Measurements from ENCODE around the gene SDR42E2. TPM values are rescaled to one million over a fixed set of nuclear protein-coding genes. Genes with fewer than 3 reads are reported as not detected.
"Not testable (repeated sequence)": the region's sequence is repeated elsewhere in the genome, so short reads cannot be mapped to it uniquely, and the experiment has no call there.

The SDR42E2 gene
- total and polyA plus RNA-seq, 10 of the 15 experiments (the other 5 are each of a cell fraction or from before 2014, with no cell fraction given) = 0.01 to 0.09 (median 0.08) TPM; not detected in 4

DNA sequence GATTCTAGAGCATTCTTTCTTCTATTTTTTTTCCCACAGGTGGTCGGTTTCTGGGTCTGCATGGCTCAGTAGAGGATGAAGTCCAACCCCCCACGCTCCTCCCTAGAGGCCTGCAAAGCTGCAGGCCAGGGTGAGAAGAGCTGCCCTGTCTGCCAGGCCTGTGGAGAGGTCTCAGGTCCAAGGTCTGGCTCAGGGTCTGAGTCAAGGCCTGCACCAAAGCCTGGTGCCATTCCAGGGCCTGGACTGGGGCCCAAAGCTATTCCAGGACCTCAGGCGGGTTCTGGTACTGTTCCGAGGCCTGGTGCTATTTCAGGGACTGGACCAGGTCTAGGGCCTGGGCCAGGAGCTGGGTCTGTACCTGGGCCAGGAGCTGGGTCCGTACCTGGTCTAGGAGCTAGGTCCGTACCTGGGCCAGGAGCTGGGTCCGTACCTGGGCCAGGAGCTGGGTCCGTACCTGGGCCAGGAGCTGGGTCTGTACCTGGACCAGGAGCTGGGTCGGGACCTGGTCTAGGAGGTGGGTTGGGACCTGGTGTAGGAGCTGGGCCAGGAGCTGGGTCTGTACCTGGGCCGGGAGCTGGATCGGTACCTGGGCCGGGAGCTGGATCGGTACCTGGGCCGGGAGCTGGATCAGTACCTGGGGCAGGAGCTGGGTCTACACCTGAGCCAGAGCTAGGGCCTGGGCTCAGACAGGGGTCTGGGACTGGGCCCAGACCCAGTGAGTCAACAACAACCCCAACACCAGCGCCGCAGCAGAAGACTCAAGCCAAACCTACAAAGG is 3.4 kb downstream of the SDR42E2 start (continued):
- TF ChIP-seq, protein P1, sequence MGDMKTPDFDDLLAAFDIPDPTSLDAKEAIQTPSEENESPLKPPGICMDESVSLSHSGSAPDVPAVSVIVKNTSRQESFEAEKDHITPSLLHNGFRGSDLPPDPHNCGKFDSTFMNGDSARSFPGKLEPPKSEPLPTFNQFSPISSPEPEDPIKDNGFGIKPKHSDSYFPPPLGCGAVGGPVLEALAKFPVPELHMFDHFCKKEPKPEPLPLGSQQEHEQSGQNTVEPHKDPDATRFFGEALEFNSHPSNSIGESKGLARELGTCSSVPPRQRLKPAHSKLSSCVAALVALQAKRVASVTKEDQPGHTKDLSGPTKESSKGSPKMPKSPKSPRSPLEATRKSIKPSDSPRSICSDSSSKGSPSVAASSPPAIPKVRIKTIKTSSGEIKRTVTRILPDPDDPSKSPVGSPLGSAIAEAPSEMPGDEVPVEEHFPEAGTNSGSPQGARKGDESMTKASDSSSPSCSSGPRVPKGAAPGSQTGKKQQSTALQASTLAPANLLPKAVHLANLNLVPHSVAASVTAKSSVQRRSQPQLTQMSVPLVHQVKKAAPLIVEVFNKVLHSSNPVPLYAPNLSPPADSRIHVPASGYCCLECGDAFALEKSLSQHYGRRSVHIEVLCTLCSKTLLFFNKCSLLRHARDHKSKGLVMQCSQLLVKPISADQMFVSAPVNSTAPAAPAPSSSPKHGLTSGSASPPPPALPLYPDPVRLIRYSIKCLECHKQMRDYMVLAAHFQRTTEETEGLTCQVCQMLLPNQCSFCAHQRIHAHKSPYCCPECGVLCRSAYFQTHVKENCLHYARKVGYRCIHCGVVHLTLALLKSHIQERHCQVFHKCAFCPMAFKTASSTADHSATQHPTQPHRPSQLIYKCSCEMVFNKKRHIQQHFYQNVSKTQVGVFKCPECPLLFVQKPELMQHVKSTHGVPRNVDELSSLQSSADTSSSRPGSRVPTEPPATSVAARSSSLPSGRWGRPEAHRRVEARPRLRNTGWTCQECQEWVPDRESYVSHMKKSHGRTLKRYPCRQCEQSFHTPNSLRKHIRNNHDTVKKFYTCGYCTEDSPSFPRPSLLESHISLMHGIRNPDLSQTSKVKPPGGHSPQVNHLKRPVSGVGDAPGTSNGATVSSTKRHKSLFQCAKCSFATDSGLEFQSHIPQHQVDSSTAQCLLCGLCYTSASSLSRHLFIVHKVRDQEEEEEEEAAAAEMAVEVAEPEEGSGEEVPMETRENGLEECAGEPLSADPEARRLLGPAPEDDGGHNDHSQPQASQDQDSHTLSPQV (IDR thresholded peaks at IDR 0.05) = no peak
- TF ChIP-seq, protein P2, sequence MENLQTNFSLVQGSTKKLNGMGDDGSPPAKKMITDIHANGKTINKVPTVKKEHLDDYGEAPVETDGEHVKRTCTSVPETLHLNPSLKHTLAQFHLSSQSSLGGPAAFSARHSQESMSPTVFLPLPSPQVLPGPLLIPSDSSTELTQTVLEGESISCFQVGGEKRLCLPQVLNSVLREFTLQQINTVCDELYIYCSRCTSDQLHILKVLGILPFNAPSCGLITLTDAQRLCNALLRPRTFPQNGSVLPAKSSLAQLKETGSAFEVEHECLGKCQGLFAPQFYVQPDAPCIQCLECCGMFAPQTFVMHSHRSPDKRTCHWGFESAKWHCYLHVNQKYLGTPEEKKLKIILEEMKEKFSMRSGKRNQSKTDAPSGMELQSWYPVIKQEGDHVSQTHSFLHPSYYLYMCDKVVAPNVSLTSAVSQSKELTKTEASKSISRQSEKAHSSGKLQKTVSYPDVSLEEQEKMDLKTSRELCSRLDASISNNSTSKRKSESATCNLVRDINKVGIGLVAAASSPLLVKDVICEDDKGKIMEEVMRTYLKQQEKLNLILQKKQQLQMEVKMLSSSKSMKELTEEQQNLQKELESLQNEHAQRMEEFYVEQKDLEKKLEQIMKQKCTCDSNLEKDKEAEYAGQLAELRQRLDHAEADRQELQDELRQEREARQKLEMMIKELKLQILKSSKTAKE (IDR thresholded peaks at IDR 0.05; ENCODE audit: low read depth, poor library complexity, severe bottlenecking) = no peak
- TF ChIP-seq SRF (IDR thresholded peaks at IDR 0.05; ENCODE audit: low read depth in 2 of 2, low read length in 2 of 2) = no peak

DNA sequence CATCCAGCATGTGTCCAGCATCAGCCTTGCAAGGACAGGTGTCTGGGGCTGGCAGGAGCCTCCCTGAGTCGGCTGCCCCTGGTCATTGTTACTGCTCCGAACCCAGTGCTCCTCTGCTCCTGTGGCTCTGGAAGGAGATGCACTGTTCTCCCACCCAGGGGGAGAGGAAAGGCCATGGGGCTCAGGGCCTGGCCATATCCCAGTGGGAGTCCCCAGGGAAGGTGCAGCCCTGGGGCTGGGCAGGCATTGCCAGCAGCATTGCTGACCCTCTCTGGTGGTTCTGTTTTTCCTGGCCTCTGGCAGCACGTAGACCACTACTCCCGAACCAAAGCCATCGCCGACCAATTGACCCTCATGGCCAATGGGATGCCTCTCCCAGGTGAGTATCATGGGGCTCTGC is 9.6 kb downstream of the SDR42E2 start:
- no peak for FAIRE-seq
- 63% methylated on average over 6 of the region's 6 CpGs for WGBS (ENCODE audit: insufficient coverage, insufficient replicate concordance, low lambda C conversion rate, missing lambda C conversion rate)
- no peak for ATAC-seq
- ChIA-PET CTCF (no interaction called here), POLR2A (no interaction called here), SMC1A (ENCODE audit: uncharacterized antibody, unreplicated experiment) (interaction anchor here (0.9 kb wide), 1 partner anchor 15 kb away, joined by 3 read pairs; no protein-coding TSS in a partner anchor), RAD21 (ENCODE audit: unreplicated experiment) (no interaction called here)
- DNase-seq (ENCODE audit: low read depth, low spot score) = no peak
- Histone ChIP-seq H3K79me2 (ENCODE audit: control insufficient read depth, insufficient read depth, low read length) (no peaks in the 10 kb centered on the region), H2AFZ (ENCODE audit: control insufficient read depth, low read depth, low read length) (no peak overlapping the region), H4K20me1 (ENCODE audit: control insufficient read depth, insufficient read depth) (no peaks in the 10 kb centered on the region), H3K36me3 (ENCODE audit: control insufficient read depth in 2 of 2, insufficient read depth in 2 of 2, low read length in 1 of 2) (no peaks in the 10 kb centered on the region), H3K27ac (ENCODE audit: control insufficient read depth, insufficient read depth) (no peak overlapping the region), H3K4me2 (ENCODE audit: control insufficient read depth, insufficient read depth) (no peak overlapping the region), H3K9ac (ENCODE audit: control insufficient read depth, insufficient read depth, low read length) (no peak overlapping the region), H3K4me3 (no peak overlapping the region), H3K4me1 (ENCODE audit: control insufficient read depth, insufficient read depth, low read length) (no peaks in the 10 kb centered on the region), H3K9me3 (replicated peaks; ENCODE audit: control insufficient read depth, insufficient read depth, low read length) (no peaks in the 10 kb centered on the region), H3K27me3 (replicated peaks in 1 of 2; ENCODE audit: control insufficient read depth in 2 of 2, insufficient read depth in 2 of 2, low read length in 1 of 2) (no peaks in the 10 kb centered on the region; a peak in 1 of 4 replicates)
- in situ Hi-C loops (cut with MboI) (no loop called here), intact Hi-C loops (cut with micrococcal nuclease; ENCODE audit: unreplicated experiment) (no loop called here)
- TF ChIP-seq SMAD5 (IDR thresholded peaks at IDR 0.05; ENCODE audit: low read depth) (no peak), FOXK2 (IDR thresholded peaks at IDR 0.05) (no peak), SMAD1 (IDR thresholded peaks at IDR 0.05; ENCODE audit: low read depth, partially characterized antibody) (no peak)
- TF ChIP-seq, protein P3, sequence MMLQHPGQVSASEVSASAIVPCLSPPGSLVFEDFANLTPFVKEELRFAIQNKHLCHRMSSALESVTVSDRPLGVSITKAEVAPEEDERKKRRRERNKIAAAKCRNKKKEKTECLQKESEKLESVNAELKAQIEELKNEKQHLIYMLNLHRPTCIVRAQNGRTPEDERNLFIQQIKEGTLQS (IDR thresholded peaks at IDR 0.05; ENCODE audit: borderline replicate concordance, extremely low read depth, low read depth, low read length) = no peak
- BruUV-seq (replicated peaks) = no TSS peak

DNA sequence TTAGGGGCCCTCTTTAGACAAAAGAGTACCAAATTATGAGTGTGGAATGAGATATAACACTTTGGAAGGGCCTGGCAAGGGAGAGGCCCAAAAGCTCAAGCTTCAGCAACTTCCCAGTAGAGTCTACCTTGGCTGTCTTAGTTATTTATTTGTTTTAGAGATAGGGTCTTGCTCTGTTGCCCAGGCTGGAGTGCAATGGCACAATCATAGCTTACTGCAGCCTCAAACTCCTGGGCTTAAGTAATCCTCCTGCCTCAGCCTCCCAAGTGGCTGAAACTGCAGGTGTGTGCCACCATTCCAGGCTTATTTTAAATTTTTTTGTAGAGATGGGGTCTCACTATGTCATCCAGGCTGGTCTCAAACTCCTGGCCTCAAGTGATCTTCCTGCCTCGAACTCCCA is 10.3 kb downstream of the SDR42E2 start:
- intact Hi-C loops (cut with micrococcal nuclease; ENCODE audit: unreplicated experiment); H3K27me3 ChIP-seq (replicated peaks in 1 of 2; ENCODE audit: control insufficient read depth in 2 of 2, insufficient read depth in 2 of 2, low read length in 1 of 2); H3K36me3 ChIP-seq (ENCODE audit: control insufficient read depth in 2 of 2, insufficient read depth in 2 of 2, low read length in 1 of 2); H4K20me1 ChIP-seq (ENCODE audit: control insufficient read depth, insufficient read depth); H3K9ac ChIP-seq (ENCODE audit: control insufficient read depth, insufficient read depth, low read length); DNase-seq (ENCODE audit: low read depth, low spot score); RAD21 ChIA-PET (ENCODE audit: unreplicated experiment); H3K4me3 ChIP-seq; in situ Hi-C loops (cut with MboI); H3K79me2 ChIP-seq (ENCODE audit: control insufficient read depth, insufficient read depth, low read length); ATAC-seq; FAIRE-seq; H3K4me2 ChIP-seq (ENCODE audit: control insufficient read depth, insufficient read depth); H2AFZ ChIP-seq (ENCODE audit: control insufficient read depth, low read depth, low read length); H3K4me1 ChIP-seq (ENCODE audit: control insufficient read depth, insufficient read depth, low read length); POLR2A ChIA-PET; BruUV-seq (replicated peaks); H3K9me3 ChIP-seq (replicated peaks; ENCODE audit: control insufficient read depth, insufficient read depth, low read length); H3K27ac ChIP-seq (ENCODE audit: control insufficient read depth, insufficient read depth): not testable (repeated sequence)
- SMC1A ChIA-PET (ENCODE audit: uncharacterized antibody, unreplicated experiment) = interaction anchor here (0.9 kb wide), 1 partner anchor 14 kb away, joined by 3 read pairs; no protein-coding TSS in a partner anchor
- CTCF ChIA-PET = interaction anchor here (1.0 kb wide), 1 partner anchor 73 kb away, joined by 3 read pairs; no protein-coding TSS in a partner anchor
- 31% methylated on average over 1 of the region's 1 CpG for WGBS (ENCODE audit: insufficient coverage, insufficient replicate concordance, low lambda C conversion rate, missing lambda C conversion rate)

All from GM12878 (cell line).